SH-SY5Y (cell line): ENCODE results near the gene PLEKHA7.

Experiments used
- GATA2 ChIP-seq: IDR thresholded peaks from 2 replicates; pipeline ENCODE4 v1.6.1; 2011; ENCODE audit warnings: mild to moderate bottlenecking, low read depth, low read length
- GATA3 ChIP-seq: IDR thresholded peaks from 2 replicates; pipeline ENCODE4 v1.6.1; 2011; ENCODE audit warnings: low read depth, mild to moderate bottlenecking, low read length, moderate library complexity

- TF ChIP-seq GATA2 (no peak), GATA3 (no peak)
Measured at GRCh38 chr11:16795146-16795545, 219.1 kb downstream of the PLEKHA7 start.
